HepG2 (cell line): ENCODE results near the gene DTNB. TPM values are rescaled to one million over a fixed set of nuclear protein-coding genes. Genes with fewer than 3 reads are reported as not detected.
A peak's percentile ranks its signal among the peaks of the same experiment; 100 is the strongest.

Experiments
- BRCA1 ChIP-seq: sonication (generic); formaldehyde crosslinking; IDR thresholded peaks from 2 replicates; pipeline ENCODE4 v1.4.0; 2020; ENCODE audit warnings: missing genetic modification reagents
- EHMT2 ChIP-seq: fragments of 200-600 bp; sonication (generic); IDR thresholded peaks from 2 replicates; pipeline ENCODE4 v1.7.0; 2017; ENCODE audit warnings: antibody characterized with exemption, low read depth, low read length, borderline replicate concordance
- EP300 ChIP-seq, 3 experiments: sonication (generic) in 1 of 3; formaldehyde crosslinking in 1 of 3; IDR thresholded peaks; 2 replicates each; pipeline versions ENCODE4 v1.5.1 to v1.6.1; 2011 to 2020; ENCODE audit warnings: low read depth in 2 of 3, low read length in 2 of 3, borderline replicate concordance in 1 of 3, improper control_type of control experiment in 1 of 3, mild to moderate bottlenecking in 1 of 3, missing genetic modification reagents in 1 of 3, moderate library complexity in 1 of 3
- FOSL2 ChIP-seq: sonication (generic); formaldehyde crosslinking; IDR thresholded peaks from 2 replicates; pipeline ENCODE4 v1.4.0; 2020; ENCODE audit warnings: missing genetic modification reagents
- FOXO1 ChIP-seq: sonication (generic); formaldehyde crosslinking; IDR thresholded peaks from 2 replicates; pipeline ENCODE4 v1.4.0; 2020; ENCODE audit warnings: missing genetic modification reagents
- GATA4 ChIP-seq: sonication (generic); IDR thresholded peaks from 2 replicates; pipeline ENCODE4 v1.6.1; 2016; ENCODE audit warnings: antibody characterized with exemption, low read depth, borderline replicate concordance
- HDAC6 ChIP-seq: fragments of 200-600 bp; sonication (generic); IDR thresholded peaks from 2 replicates; pipeline ENCODE4 v1.7.0; 2017; ENCODE audit warnings: mild to moderate bottlenecking, antibody characterized with exemption, low read length, low read depth
- JARID2 ChIP-seq: sonication (generic); formaldehyde crosslinking; IDR thresholded peaks from 2 replicates; pipeline ENCODE4 v1.8.1; 2023; ENCODE audit warnings: missing genetic modification reagents, inconsistent platforms; ENCODE audit not compliant: insufficient replicate concordance
- MTA1 ChIP-seq: sonication (generic); formaldehyde crosslinking; IDR thresholded peaks from 2 replicates; pipeline ENCODE4 v1.4.0; 2020; ENCODE audit warnings: missing genetic modification reagents, mild to moderate bottlenecking, borderline replicate concordance
- ONECUT2 ChIP-seq: sonication (generic); formaldehyde crosslinking; IDR thresholded peaks from 2 replicates; pipeline ENCODE4 v1.4.0; 2020; ENCODE audit warnings: missing genetic modification reagents
- PHF5A ChIP-seq: IDR thresholded peaks from one replicate; pipeline ENCODE4 v1.6.1; 2018; ENCODE audit warnings: low read depth, missing genetic modification reagents; ENCODE audit not compliant: unreplicated experiment
- PLRG1 ChIP-seq: fragments of 450-650 bp; conservative IDR thresholded peaks from 2 replicates; pipeline ENCODE4 v1.6.1; 2016
- REXO4 ChIP-seq: sonication (generic); formaldehyde crosslinking; IDR thresholded peaks from 2 replicates; pipeline ENCODE4 v1.8.0; 2022; ENCODE audit warnings: missing genetic modification reagents, mild to moderate bottlenecking, borderline replicate concordance
- SALL2 ChIP-seq: sonication (generic); formaldehyde crosslinking; IDR thresholded peaks from 2 replicates; pipeline ENCODE4 v1.8.1; 2023; ENCODE audit warnings: mild to moderate bottlenecking, missing genetic modification reagents, inconsistent platforms
- SMC3 ChIP-seq: IDR thresholded peaks from 2 replicates; pipeline ENCODE4 v1.6.1; 2011; ENCODE audit warnings: low read length, improper control_type of control experiment
- ZBTB21 ChIP-seq: sonication (generic); formaldehyde crosslinking; IDR thresholded peaks from 2 replicates; pipeline ENCODE4 v1.4.0; 2020; ENCODE audit warnings: missing genetic modification reagents
- ZFAT ChIP-seq: sonication (generic); formaldehyde crosslinking; conservative IDR thresholded peaks from 2 replicates; pipeline ENCODE4 v1.8.1; 2023; ENCODE audit warnings: missing genetic modification reagents, inconsistent platforms
- ZNF501 ChIP-seq: sonication (generic); formaldehyde crosslinking; IDR thresholded peaks from 2 replicates; pipeline ENCODE4 v1.5.1; 2020; ENCODE audit warnings: mild to moderate bottlenecking, moderate library complexity, missing genetic modification reagents
- ZNF512B ChIP-seq: sonication (generic); formaldehyde crosslinking; IDR thresholded peaks from 2 replicates; pipeline ENCODE4 v1.5.1; 2020; ENCODE audit warnings: missing genetic modification reagents, mild to moderate bottlenecking, borderline replicate concordance
- ZNF619 ChIP-seq: sonication (generic); formaldehyde crosslinking; IDR thresholded peaks from 2 replicates; pipeline ENCODE4 v1.4.0; 2020; ENCODE audit warnings: mild to moderate bottlenecking, missing genetic modification reagents
- ZNF672 ChIP-seq: sonication (generic); formaldehyde crosslinking; IDR thresholded peaks from 2 replicates; pipeline ENCODE4 v1.8.1; 2022; ENCODE audit warnings: missing genetic modification reagents
- ZSCAN31 ChIP-seq: sonication (generic); formaldehyde crosslinking; IDR thresholded peaks from 2 replicates; pipeline ENCODE4 v1.5.0; 2020; ENCODE audit warnings: low read depth, mild to moderate bottlenecking, missing genetic modification reagents
- polyA plus RNA-seq, 8 experiments: library from polyadenylated mRNA; depleted of rRNA in 3 of 8; stranded (reverse) in 7 of 8; unstranded in 1 of 8; fragments of >200 nt; fragmentation: Illumina TruSeq in 4 of 8; extraction: Trizol in 4 of 8; gene quantifications; 2 replicates each; pipeline versions ENCODE4 v1.2.1 to v1.2.3, GENCODE V29; 2011 to 2016; ENCODE audit warnings: low read depth in 4 of 8, missing spikeins in 1 of 8, mixed read lengths in 1 of 8; ENCODE audit not compliant: insufficient read depth in 1 of 8
- total RNA-seq, 5 experiments: library from RNA; depleted of rRNA; stranded (reverse); fragments of >200 nt; fragmentation: Illumina TruSeq; extraction: Trizol; gene quantifications; 2 replicates each; pipeline ENCODE4 v1.2.3, GENCODE V29; 2016; ENCODE audit warnings: low read depth in 1 of 5
- TF ChIP-seq, protein P1 (sequence below): sonication (generic); formaldehyde crosslinking; IDR thresholded peaks from 2 replicates; pipeline ENCODE4 v1.8.0; 2023; ENCODE audit warnings: mild to moderate bottlenecking, missing genetic modification reagents
- TF ChIP-seq, protein P2 (sequence below): sonication (generic); formaldehyde crosslinking; conservative IDR thresholded peaks from 2 replicates; pipeline ENCODE4 v1.5.0; 2020; ENCODE audit warnings: missing genetic modification reagents

DTNB gene
- total and polyA plus RNA-seq, 2 of the 13 experiments (the other 11 are each of a cell fraction or from before 2014, with no cell fraction given) = 14.4 to 23.9 TPM

GRCh38 chr2:25673300-25674076 is at the start of gene DTNB (continued):
- TF ChIP-seq BRCA1 (CRISPR knock-in tag) (no peak), ZSCAN31 (no peak), ZNF501 (peak; percentile 81), JARID2 (CRISPR knock-in tag) (no peak), MTA1 (CRISPR knock-in tag) (peak; percentile 26; the same call in 1 of the 2 replicates), ZBTB21 (CRISPR knock-in tag) (no peak), ZFAT (CRISPR knock-in tag) (no peak), ONECUT2 (CRISPR knock-in tag) (no peak), EP300 (IDR thresholded peaks at IDR 0.05; ENCODE audit: low read depth in 2 of 2, low read length in 2 of 2) (no peak), EP300 (CRISPR knock-in tag; IDR thresholded peaks at IDR 0.05; ENCODE audit: borderline replicate concordance) (no peak), REXO4 (CRISPR knock-in tag) (no peak), PLRG1 (no peak), GATA4 (no peak), FOXO1 (CRISPR knock-in tag) (no peak), FOSL2 (CRISPR knock-in tag) (peak; percentile 7; the same call in 1 of the 2 replicates), PHF5A (CRISPR knock-in tag) (no peak), SALL2 (CRISPR knock-in tag) (no peak), EHMT2 (no peak), ZNF512B (CRISPR knock-in tag) (peak; percentile 70; the same call in 1 of the 2 replicates), ZNF619 (no peak), HDAC6 (no peak), SMC3 (no peak), ZNF672 (CRISPR knock-in tag) (no peak)
- TF ChIP-seq, protein P1, sequence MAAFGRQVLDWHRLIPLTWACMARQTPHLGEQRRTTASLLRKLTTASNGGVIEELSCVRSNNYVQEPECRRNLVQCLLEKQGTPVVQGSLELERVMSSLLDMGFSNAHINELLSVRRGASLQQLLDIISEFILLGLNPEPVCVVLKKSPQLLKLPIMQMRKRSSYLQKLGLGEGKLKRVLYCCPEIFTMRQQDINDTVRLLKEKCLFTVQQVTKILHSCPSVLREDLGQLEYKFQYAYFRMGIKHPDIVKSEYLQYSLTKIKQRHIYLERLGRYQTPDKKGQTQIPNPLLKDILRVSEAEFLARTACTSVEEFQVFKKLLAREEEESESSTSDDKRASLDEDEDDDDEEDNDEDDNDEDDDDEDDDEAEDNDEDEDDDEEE (CRISPR knock-in tag) = no peak
- TF ChIP-seq, protein P2, sequence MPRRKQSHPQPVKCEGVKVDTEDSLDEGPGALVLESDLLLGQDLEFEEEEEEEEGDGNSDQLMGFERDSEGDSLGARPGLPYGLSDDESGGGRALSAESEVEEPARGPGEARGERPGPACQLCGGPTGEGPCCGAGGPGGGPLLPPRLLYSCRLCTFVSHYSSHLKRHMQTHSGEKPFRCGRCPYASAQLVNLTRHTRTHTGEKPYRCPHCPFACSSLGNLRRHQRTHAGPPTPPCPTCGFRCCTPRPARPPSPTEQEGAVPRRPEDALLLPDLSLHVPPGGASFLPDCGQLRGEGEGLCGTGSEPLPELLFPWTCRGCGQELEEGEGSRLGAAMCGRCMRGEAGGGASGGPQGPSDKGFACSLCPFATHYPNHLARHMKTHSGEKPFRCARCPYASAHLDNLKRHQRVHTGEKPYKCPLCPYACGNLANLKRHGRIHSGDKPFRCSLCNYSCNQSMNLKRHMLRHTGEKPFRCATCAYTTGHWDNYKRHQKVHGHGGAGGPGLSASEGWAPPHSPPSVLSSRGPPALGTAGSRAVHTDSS = no peak
